HepG2 (cell line): Measurements from ENCODE around the gene DUS1L. TPM values are rescaled to one million over a fixed set of nuclear protein-coding genes. Genes with fewer than 3 reads are reported as not detected.
A peak's percentile ranks its signal among the peaks of the same experiment; 100 is the strongest.

Experiments
- ASH2L ChIP-seq: fragments of 300-600, 200-600 bp; sonication (generic); IDR thresholded peaks from 2 replicates; pipeline ENCODE4 v1.7.0; 2017; ENCODE audit warnings: low read depth, mild to moderate bottlenecking, moderate library complexity, mixed read lengths, low read length; ENCODE audit not compliant: insufficient read length
- CREM ChIP-seq, 2 experiments: sonication (generic) in 1 of 2; formaldehyde crosslinking in 1 of 2; IDR thresholded peaks; 2 replicates each; pipeline versions ENCODE4 v1.4.0 to v1.6.1; 2016 to 2020; ENCODE audit warnings: antibody characterized with exemption in 1 of 2, mild to moderate bottlenecking in 1 of 2, missing genetic modification reagents in 1 of 2
- FOXP4 ChIP-seq: sonication (generic); formaldehyde crosslinking; IDR thresholded peaks from 2 replicates; pipeline ENCODE4 v1.4.0; 2020; ENCODE audit warnings: missing genetic modification reagents
- HHEX ChIP-seq: IDR thresholded peaks from 2 replicates; pipeline ENCODE4 v1.6.1; 2016; ENCODE audit warnings: control low read depth
- HNF1A ChIP-seq, 2 experiments: sonication (generic) in 1 of 2; formaldehyde crosslinking in 1 of 2; IDR thresholded peaks; 2 replicates each; pipeline versions ENCODE4 v1.4.0 to v1.6.1; 2016 to 2020; ENCODE audit warnings: borderline replicate concordance in 1 of 2, low read depth in 1 of 2, mild to moderate bottlenecking in 1 of 2, missing genetic modification reagents in 1 of 2
- MEIS1 ChIP-seq: sonication (generic); formaldehyde crosslinking; IDR thresholded peaks from 2 replicates; pipeline ENCODE4 v1.9.0; 2021; ENCODE audit warnings: mild to moderate bottlenecking, missing genetic modification reagents, moderate library complexity, borderline replicate concordance
- NR2F2 ChIP-seq: IDR thresholded peaks from 2 replicates; pipeline ENCODE4 v1.6.1; 2012; ENCODE audit warnings: low read depth, inconsistent platforms, borderline replicate concordance
- PITX1 ChIP-seq: sonication (generic); formaldehyde crosslinking; IDR thresholded peaks from 2 replicates; pipeline ENCODE4 v1.5.1; 2020; ENCODE audit warnings: mild to moderate bottlenecking, missing genetic modification reagents
- PRDM10 ChIP-seq: sonication (generic); formaldehyde crosslinking; IDR thresholded peaks from 2 replicates; pipeline ENCODE4 v1.4.0; 2020; ENCODE audit warnings: low read depth, missing genetic modification reagents
- SALL2 ChIP-seq: sonication (generic); formaldehyde crosslinking; IDR thresholded peaks from 2 replicates; pipeline ENCODE4 v1.8.1; 2023; ENCODE audit warnings: mild to moderate bottlenecking, missing genetic modification reagents, inconsistent platforms
- SIN3B ChIP-seq: fragments of 150-350 bp; IDR thresholded peaks from 2 replicates; pipeline ENCODE4 v1.6.1; 2014; ENCODE audit warnings: low read length
- SOX13 ChIP-seq, 3 experiments: fragments of 450-650 bp in 1 of 3; sonication (generic) in 1 of 3; formaldehyde crosslinking in 1 of 3; IDR thresholded peaks in 2 of 3; conservative IDR thresholded peaks in 1 of 3; 2 replicates each; pipeline versions ENCODE4 v1.5.0 to v1.6.1; 2016 to 2020; ENCODE audit warnings: antibody characterized with exemption in 1 of 3, mild to moderate bottlenecking in 1 of 3, missing compliant biosample characterization in 1 of 3, missing genetic modification reagents in 1 of 3, moderate library complexity in 1 of 3
- SRSF1 ChIP-seq: fragments of 200-400 bp; formaldehyde crosslinking; optimal IDR thresholded peaks from 2 replicates; pipeline ENCODE3; 2017; ENCODE audit warnings: mild to moderate bottlenecking, low read depth, low read length, moderate library complexity
- TFDP1 ChIP-seq: IDR thresholded peaks from 2 replicates; pipeline ENCODE4 v1.6.1; 2016; ENCODE audit warnings: missing compliant biosample characterization, missing genetic modification reagents, borderline replicate concordance
- XRCC5 ChIP-seq: fragments of 200-400 bp; formaldehyde crosslinking; optimal IDR thresholded peaks from 2 replicates; pipeline ENCODE3; 2017; ENCODE audit warnings: mild to moderate bottlenecking, low read length
- ZNF768 ChIP-seq: sonication (generic); formaldehyde crosslinking; IDR thresholded peaks from 2 replicates; pipeline ENCODE4 v1.4.0; 2020; ENCODE audit warnings: missing genetic modification reagents
- polyA plus RNA-seq, 8 experiments: library from polyadenylated mRNA; depleted of rRNA in 3 of 8; stranded (reverse) in 7 of 8; unstranded in 1 of 8; fragments of >200 nt; fragmentation: Illumina TruSeq in 4 of 8; extraction: Trizol in 4 of 8; gene quantifications; 2 replicates each; pipeline versions ENCODE4 v1.2.1 to v1.2.3, GENCODE V29; 2011 to 2016; ENCODE audit warnings: low read depth in 4 of 8, missing spikeins in 1 of 8, mixed read lengths in 1 of 8; ENCODE audit not compliant: insufficient read depth in 1 of 8
- total RNA-seq, 5 experiments: library from RNA; depleted of rRNA; stranded (reverse); fragments of >200 nt; fragmentation: Illumina TruSeq; extraction: Trizol; gene quantifications; 2 replicates each; pipeline ENCODE4 v1.2.3, GENCODE V29; 2016; ENCODE audit warnings: low read depth in 1 of 5

Gene DUS1L
- total and polyA plus RNA-seq, 2 of the 13 experiments (the other 11 are each of a cell fraction or from before 2014, with no cell fraction given), result 81.0 to 109 TPM

GRCh38 chr17:82015311-82015971, 50.2 kb downstream of the DUS1L start (continued):
- TF ChIP-seq MEIS1 (CRISPR knock-in tag) (no peak), ZNF768 (CRISPR knock-in tag) (peak; percentile 22; the same call in 1 of the 2 replicates), CREM (IDR thresholded peaks at IDR 0.05) (peak; percentile 90), CREM (CRISPR knock-in tag; IDR thresholded peaks at IDR 0.05) (no peak), XRCC5 (peak; percentile 2), PRDM10 (peak; percentile 64; the same call in 1 of the 2 replicates), NR2F2 (peak; percentile 33; the same call in 1 of the 2 replicates), HNF1A (IDR thresholded peaks at IDR 0.05; ENCODE audit: low read depth) (peak; percentile 68), HNF1A (CRISPR knock-in tag; IDR thresholded peaks at IDR 0.05; ENCODE audit: borderline replicate concordance) (no peak; the same call in 1 of the 2 replicates), PITX1 (CRISPR knock-in tag) (no peak), SOX13 (IDR thresholded peaks at IDR 0.05) (peak; percentile 79), SOX13 (CRISPR knock-in tag; conservative IDR thresholded peaks at IDR 0.05 in 1 of 2, IDR thresholded peaks at IDR 0.05 in 1 of 2) (peak in 1 of 2 experiments; percentile 86; a peak in 2 of 4 replicates), TFDP1 (CRISPR knock-in tag) (peak; percentile 17; the same call in 1 of the 2 replicates), SRSF1 (peak; percentile 88), FOXP4 (CRISPR knock-in tag) (peak; percentile 67), SALL2 (CRISPR knock-in tag) (0 out of 2 replicates have a peak, but pooled peaks have one; percentile 24), HHEX (peak; percentile 51), SIN3B (no peak), ASH2L (peak; percentile 61)
